ENCODE measurements around the gene MRPL9.

MRPL9 gene

DNA sequence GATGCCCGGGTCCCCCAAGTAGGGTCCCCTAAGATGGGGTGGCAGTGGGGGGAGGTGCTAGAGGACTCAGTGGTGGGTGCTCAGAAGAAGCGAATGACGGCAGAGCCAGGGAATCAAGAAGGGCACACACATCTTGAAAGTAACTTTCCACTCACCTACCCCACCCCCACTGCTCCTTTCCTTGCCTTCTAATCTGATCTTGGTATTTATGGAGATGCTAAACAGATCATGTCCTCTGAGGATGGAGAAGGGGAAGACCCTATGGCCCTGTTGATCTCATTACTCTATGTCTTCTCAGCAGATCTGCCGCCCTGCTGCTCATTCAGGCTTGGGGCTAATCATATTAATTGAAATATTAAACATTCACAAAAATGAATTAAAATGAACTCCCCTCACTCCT lies 44.6 kb downstream of the MRPL9 start:
- Histone ChIP-seq H3K27ac (ENCODE audit: low read length) (peak overlapping the region; percentile 55), H3K9me3 (ENCODE audit: control insufficient read depth in 2 of 2, low read length in 2 of 2) (no peaks in the 10 kb centered on the region), H3K9ac (ENCODE audit: low read length in 2 of 2) (no peak overlapping the region), H3K27me3 (ENCODE audit: control insufficient read depth in 1 of 2, insufficient read depth in 2 of 2, low read length in 2 of 2) (peaks cover 9 to 10% of the 10 kb centered on the region in 2 donors), H3K4me3 (ENCODE audit: low read length in 2 of 2) (no peak overlapping the region), H3K4me1 (ENCODE audit: control insufficient read depth, insufficient read depth, low read length) (peaks cover 38% of the 10 kb centered on the region), H3K36me3 (ENCODE audit: control insufficient read depth in 2 of 2, insufficient read depth in 2 of 2, low read length in 2 of 2) (no peaks in the 10 kb centered on the region)

DNA sequence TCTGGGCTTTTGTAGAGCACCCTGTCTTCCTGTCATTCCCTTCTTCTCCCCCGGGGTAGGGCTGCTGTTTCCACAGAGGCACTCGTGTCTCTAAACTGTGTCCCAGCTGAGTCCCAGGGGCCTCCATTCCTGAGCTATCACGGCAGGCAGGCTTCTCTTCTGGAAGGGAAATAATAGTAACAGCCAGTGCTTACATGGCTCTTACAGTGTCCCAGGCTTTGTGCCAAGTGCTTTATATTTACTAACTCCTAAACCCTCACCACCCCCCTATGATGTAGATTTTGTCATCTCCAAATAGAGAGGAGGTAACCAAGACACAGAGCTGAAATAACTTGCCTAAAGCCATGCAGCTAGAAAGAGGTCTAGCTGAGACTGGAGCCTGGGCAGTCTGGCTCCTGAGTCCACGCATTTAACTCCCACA lies 45.3 kb downstream of the MRPL9 start:
- H3K9me3 ChIP-seq (ENCODE audit: control insufficient read depth in 2 of 2, low read length in 2 of 2) = no peaks in the 10 kb centered on the region
- H3K4me3 ChIP-seq (ENCODE audit: low read length in 2 of 2) = no peak overlapping the region
- H3K9ac ChIP-seq (ENCODE audit: low read length in 2 of 2) = no peak overlapping the region
- H3K4me1 ChIP-seq (ENCODE audit: control insufficient read depth, insufficient read depth, low read length) = peaks cover 38% of the 10 kb centered on the region
- peak overlapping the region; percentile 55 for H3K27ac ChIP-seq (ENCODE audit: low read length)
- H3K36me3 ChIP-seq (ENCODE audit: control insufficient read depth in 2 of 2, insufficient read depth in 2 of 2, low read length in 2 of 2) = no peaks in the 10 kb centered on the region
- peaks cover 9 to 10% of the 10 kb centered on the region in 2 donors for H3K27me3 ChIP-seq (ENCODE audit: control insufficient read depth in 1 of 2, insufficient read depth in 2 of 2, low read length in 2 of 2)

DNA sequence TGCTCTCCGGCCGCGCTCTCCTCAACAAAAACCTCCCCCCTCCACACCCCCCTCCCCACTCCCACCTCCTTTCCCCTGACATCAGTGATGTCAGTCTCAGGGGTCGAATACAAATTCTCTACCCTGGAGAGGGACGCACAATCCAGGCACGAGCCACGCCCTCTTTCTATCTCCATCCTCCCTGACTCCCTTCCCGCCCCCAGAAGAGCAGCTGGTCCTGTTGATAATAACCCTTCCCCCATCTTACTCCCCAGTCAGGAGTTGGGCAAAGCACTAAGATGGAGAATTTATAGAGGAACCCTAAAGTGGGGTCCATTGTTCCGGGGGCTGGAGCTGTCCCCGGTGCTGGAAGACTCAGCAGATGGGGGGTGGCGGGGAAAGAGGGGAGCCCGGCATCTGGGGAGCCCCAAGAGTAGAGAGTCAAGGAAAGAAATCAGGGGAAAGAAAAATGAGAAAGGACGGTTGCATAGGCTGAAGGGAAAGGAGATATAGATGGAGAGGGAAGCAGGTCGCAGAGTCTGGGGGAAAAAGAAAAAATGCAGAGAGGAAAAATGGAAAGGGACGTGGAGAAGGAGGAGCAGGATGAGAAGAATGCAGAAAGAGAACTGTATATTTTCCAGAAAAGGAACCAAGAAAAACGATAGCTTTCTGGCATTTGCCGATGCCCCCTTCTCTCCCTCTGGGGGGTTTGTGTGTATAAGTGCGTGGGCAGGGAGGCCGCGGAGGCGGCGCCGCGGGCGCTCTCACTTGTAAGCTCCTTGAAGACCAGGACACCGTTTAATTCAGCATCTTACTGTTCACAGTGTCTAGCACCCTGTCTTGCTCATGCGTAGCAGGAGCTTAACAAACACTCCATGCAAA lies 46.3 kb downstream of the MRPL9 start, which contains the start of gene CELF3:
CELF3 (minus strand) TSS at position 33 of the 861 bp plus-strand sequence. CDS start 783 bp downstream, outside the sequence.
- no peaks in the 10 kb centered on the region for H3K9me3 ChIP-seq (ENCODE audit: control insufficient read depth in 2 of 2, low read length in 2 of 2)
- H3K9ac ChIP-seq (ENCODE audit: low read length in 2 of 2) = no peak within 1 kb of the TSS
- peaks cover 38% of the 10 kb centered on the region for H3K4me1 ChIP-seq (ENCODE audit: control insufficient read depth, insufficient read depth, low read length)
- H3K4me3 ChIP-seq (ENCODE audit: low read length in 2 of 2) = peak within 1 kb of the TSS in 1 of 2 donors; percentile 22
- H3K27me3 ChIP-seq (ENCODE audit: control insufficient read depth in 1 of 2, insufficient read depth in 2 of 2, low read length in 2 of 2) = peaks cover 10 to 11% of the 10 kb centered on the region in 2 donors
- peak within 1 kb of the TSS; percentile 55 for H3K27ac ChIP-seq (ENCODE audit: low read length)
- H3K36me3 ChIP-seq (ENCODE audit: control insufficient read depth in 2 of 2, insufficient read depth in 2 of 2, low read length in 2 of 2) = no peaks in the 10 kb centered on the region

DNA sequence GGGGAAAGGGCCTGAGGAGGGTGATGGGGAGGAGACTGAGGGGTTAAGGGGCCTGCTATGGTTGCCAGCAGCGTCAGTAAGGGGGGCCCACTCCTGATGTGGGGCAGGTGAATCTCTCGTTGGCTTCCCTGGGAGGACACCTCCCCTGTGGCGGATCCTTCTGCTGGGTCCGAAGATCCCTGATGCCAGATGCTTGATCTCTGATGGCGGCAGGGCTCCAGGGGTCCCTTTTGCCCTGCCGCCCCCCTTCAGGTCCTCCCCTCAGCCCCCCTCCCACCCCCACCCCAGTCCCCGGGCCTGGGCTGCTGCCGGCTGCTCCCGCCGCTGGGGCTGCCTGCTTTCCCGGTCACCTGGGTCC lies 46.9 kb downstream of the MRPL9 start:
- peaks cover 32% of the 10 kb centered on the region for H3K4me1 ChIP-seq (ENCODE audit: control insufficient read depth, insufficient read depth, low read length)

DNA sequence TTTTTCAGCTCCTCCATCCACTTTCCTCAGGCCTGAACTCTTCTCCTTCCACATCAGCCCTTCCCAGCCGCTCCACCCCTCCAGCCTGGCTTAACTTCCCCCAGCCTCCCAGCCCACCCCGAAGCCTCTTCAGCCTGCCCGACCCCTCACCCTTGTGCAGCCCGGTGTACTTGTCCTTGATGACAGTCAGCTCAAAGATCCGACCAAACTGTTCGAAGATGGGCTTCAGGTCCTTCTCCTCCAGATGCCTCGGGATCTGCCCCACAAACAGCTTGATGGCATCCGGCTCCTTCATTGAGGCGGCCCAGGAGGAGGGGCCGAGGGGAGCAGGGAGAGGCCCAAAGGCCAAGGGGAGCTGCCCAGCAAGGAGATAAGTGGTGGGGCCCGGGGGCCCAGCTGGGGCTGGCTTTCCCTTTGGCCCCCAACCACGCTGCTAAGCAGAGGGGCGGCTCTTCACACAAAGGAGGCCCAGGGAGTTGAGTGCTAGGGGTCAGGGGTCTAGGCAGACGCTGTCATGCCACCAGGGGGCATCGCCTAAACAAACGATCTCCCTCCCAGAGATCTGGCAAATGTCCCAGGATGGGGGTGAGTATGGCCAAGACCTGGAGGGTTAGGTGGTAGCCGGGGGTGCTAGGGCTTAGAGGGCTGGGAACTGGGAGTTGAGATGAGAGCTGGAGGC lies 47.4 kb downstream of the MRPL9 start:
- Histone ChIP-seq H3K9ac (ENCODE audit: low read length in 2 of 2) (no peak overlapping the region), H3K9me3 (ENCODE audit: control insufficient read depth in 2 of 2, low read length in 2 of 2) (no peaks in the 10 kb centered on the region), H3K36me3 (ENCODE audit: control insufficient read depth in 2 of 2, insufficient read depth in 2 of 2, low read length in 2 of 2) (no peaks in the 10 kb centered on the region), H3K27ac (ENCODE audit: low read length) (no peak overlapping the region), H3K4me3 (ENCODE audit: low read length in 2 of 2) (no peak overlapping the region), H3K27me3 (ENCODE audit: control insufficient read depth in 1 of 2, insufficient read depth in 2 of 2, low read length in 2 of 2) (peaks cover 10 to 11% of the 10 kb centered on the region in 2 donors), H3K4me1 (ENCODE audit: control insufficient read depth, insufficient read depth, low read length) (peaks cover 30% of the 10 kb centered on the region)

More for the DNA sequence above, 46.9 kb downstream of the MRPL9 start:
- Histone ChIP-seq H3K27ac (ENCODE audit: low read length) (no peak overlapping the region), H3K4me3 (ENCODE audit: low read length in 2 of 2) (no peak overlapping the region), H3K27me3 (ENCODE audit: control insufficient read depth in 1 of 2, insufficient read depth in 2 of 2, low read length in 2 of 2) (peaks cover 10 to 11% of the 10 kb centered on the region in 2 donors), H3K36me3 (ENCODE audit: control insufficient read depth in 2 of 2, insufficient read depth in 2 of 2, low read length in 2 of 2) (no peaks in the 10 kb centered on the region), H3K9ac (ENCODE audit: low read length in 2 of 2) (no peak overlapping the region), H3K9me3 (ENCODE audit: control insufficient read depth in 2 of 2, low read length in 2 of 2) (no peaks in the 10 kb centered on the region)

DNA sequence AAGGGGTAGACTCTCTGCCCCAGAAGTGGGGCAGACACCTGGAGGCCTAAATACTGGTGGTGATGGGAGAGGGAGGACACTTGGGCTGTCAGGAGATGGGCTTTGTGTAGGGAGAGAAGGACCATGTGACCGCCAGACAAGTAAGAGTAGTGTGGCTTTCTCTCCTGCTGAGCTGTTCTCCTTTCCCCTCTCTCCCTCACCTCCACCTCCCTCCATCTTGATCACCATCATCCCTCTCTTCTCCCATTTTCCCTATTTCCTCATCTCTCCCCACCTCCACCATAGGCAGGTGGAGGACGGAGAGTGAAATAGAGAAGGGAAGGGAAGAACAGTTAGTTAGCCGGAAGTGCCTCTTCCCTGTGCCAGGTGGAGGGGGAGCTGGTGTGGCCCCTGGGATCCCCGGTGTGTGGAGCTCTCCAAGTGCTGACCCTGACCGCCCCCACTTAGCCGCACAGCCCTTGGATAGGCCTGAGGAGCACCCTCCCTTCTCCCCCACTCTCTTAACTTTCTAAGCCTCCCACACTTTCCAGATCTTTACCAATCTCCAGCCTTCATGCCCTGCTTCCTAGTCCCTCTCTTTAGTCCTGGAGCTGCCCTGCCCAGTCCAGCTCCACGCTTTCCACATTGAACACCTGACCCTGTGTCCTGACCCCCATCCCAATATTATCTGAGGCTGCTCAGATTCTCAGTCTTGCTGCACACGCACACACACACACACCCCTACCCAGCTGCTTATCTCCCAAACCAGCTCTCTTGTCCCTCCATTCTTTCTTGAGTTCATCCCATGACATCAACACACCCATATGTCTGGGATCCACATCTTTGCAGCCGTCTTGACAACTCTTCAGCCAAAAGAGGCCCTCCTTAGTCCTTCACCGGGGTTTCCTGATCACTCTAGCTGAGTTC lies 48.2 kb downstream of the MRPL9 start:
- no peak overlapping the region for H3K4me3 ChIP-seq (ENCODE audit: low read length in 2 of 2)
- no peaks in the 10 kb centered on the region for H3K9me3 ChIP-seq (ENCODE audit: control insufficient read depth in 2 of 2, low read length in 2 of 2)
- no peak overlapping the region for H3K27ac ChIP-seq (ENCODE audit: low read length)
- no peaks in the 10 kb centered on the region for H3K36me3 ChIP-seq (ENCODE audit: control insufficient read depth in 2 of 2, insufficient read depth in 2 of 2, low read length in 2 of 2)
- H3K4me1 ChIP-seq (ENCODE audit: control insufficient read depth, insufficient read depth, low read length) = peaks cover 22% of the 10 kb centered on the region
- H3K9ac ChIP-seq (ENCODE audit: low read length in 2 of 2) = no peak overlapping the region
- H3K27me3 ChIP-seq (ENCODE audit: control insufficient read depth in 1 of 2, insufficient read depth in 2 of 2, low read length in 2 of 2) = peaks cover 10 to 11% of the 10 kb centered on the region in 2 donors

DNA sequence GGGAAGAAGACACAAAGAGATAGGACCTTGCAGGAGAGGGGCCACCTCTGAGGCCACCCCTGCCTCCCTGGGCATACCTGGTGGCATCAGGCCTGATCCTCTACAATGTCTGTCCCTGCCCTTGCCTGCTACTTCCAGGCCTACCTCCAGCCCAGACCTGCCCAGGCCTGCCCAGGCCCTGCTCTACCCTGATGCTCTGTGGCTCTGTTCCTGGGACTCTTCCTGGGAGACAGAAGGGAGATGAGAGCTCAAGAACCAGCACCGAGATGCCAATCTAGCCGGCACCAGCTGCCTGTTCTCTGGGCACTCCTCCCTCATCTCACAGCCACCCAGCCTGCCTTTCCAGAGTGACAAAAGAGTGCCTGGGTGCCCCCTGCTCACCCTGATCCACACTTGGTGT lies 49.4 kb downstream of the MRPL9 start:
- Histone ChIP-seq H3K9me3 (ENCODE audit: control insufficient read depth in 2 of 2, low read length in 2 of 2) (no peaks in the 10 kb centered on the region), H3K4me3 (ENCODE audit: low read length in 2 of 2) (no peak overlapping the region), H3K9ac (ENCODE audit: low read length in 2 of 2) (no peak overlapping the region), H3K36me3 (ENCODE audit: control insufficient read depth in 2 of 2, insufficient read depth in 2 of 2, low read length in 2 of 2) (no peaks in the 10 kb centered on the region), H3K4me1 (ENCODE audit: control insufficient read depth, insufficient read depth, low read length) (peaks cover 18% of the 10 kb centered on the region), H3K27ac (ENCODE audit: low read length) (no peak overlapping the region), H3K27me3 (ENCODE audit: control insufficient read depth in 1 of 2, insufficient read depth in 2 of 2, low read length in 2 of 2) (peaks cover 10 to 11% of the 10 kb centered on the region in 2 donors)

DNA sequence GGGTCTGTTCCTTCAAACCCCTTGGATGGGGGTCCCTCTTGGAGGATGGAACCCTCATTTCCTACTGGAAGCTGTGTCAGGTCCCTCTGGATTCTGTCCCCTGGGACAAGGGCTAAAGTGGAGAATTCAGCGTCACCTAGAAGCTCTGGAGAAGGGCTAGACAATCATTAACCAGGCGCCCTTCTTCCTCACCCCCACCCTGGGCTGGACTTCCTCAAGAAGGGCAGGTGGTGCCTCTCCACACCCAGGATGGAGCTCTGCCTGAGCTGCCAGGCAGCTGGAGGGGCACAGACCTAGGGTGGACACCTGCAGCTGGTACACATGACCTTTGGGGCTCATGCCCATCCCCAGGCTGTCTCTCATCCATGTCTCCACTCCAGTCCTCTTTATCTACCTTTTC lies 50.3 kb downstream of the MRPL9 start:
- H3K9ac ChIP-seq (ENCODE audit: low read length in 2 of 2) = no peak overlapping the region
- H3K4me3 ChIP-seq (ENCODE audit: low read length in 2 of 2) = no peak overlapping the region
- no peaks in the 10 kb centered on the region for H3K9me3 ChIP-seq (ENCODE audit: control insufficient read depth in 2 of 2, low read length in 2 of 2)
- H3K4me1 ChIP-seq (ENCODE audit: control insufficient read depth, insufficient read depth, low read length) = peaks cover 14% of the 10 kb centered on the region
- peaks cover 10 to 11% of the 10 kb centered on the region in 2 donors for H3K27me3 ChIP-seq (ENCODE audit: control insufficient read depth in 1 of 2, insufficient read depth in 2 of 2, low read length in 2 of 2)
- H3K27ac ChIP-seq (ENCODE audit: low read length) = no peak overlapping the region
- H3K36me3 ChIP-seq (ENCODE audit: control insufficient read depth in 2 of 2, insufficient read depth in 2 of 2, low read length in 2 of 2) = no peaks in the 10 kb centered on the region

DNA sequence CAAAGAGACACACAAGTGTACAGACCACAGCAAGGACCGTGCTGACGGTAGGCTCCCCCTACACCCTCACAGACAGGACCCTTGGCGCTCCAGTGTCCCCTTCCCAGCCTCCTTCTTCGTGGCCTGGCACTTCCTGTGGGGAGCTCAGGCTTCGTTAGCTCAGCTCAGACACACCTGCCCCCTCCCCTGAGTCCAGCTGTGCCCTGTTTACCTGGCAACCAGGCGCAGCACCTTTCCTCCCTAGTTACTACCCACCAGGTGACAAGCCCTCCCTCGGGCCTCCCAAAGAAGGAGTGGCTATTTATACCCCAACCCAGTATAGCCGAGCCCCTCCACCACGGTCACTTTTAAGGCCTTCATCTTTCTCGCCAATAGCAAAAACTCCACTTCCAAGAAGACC lies 51.3 kb downstream of the MRPL9 start:
- H3K9ac ChIP-seq (ENCODE audit: low read length in 2 of 2) = no peak overlapping the region
- H3K4me3 ChIP-seq (ENCODE audit: low read length in 2 of 2) = no peak overlapping the region
- H3K36me3 ChIP-seq (ENCODE audit: control insufficient read depth in 2 of 2, insufficient read depth in 2 of 2, low read length in 2 of 2) = no peaks in the 10 kb centered on the region
- no peak overlapping the region for H3K27ac ChIP-seq (ENCODE audit: low read length)
- H3K4me1 ChIP-seq (ENCODE audit: control insufficient read depth, insufficient read depth, low read length) = peaks cover 4% of the 10 kb centered on the region
- H3K9me3 ChIP-seq (ENCODE audit: control insufficient read depth in 2 of 2, low read length in 2 of 2) = no peaks in the 10 kb centered on the region
- H3K27me3 ChIP-seq (ENCODE audit: control insufficient read depth in 1 of 2, insufficient read depth in 2 of 2, low read length in 2 of 2) = peaks cover 7 to 9% of the 10 kb centered on the region in 2 donors

DNA sequence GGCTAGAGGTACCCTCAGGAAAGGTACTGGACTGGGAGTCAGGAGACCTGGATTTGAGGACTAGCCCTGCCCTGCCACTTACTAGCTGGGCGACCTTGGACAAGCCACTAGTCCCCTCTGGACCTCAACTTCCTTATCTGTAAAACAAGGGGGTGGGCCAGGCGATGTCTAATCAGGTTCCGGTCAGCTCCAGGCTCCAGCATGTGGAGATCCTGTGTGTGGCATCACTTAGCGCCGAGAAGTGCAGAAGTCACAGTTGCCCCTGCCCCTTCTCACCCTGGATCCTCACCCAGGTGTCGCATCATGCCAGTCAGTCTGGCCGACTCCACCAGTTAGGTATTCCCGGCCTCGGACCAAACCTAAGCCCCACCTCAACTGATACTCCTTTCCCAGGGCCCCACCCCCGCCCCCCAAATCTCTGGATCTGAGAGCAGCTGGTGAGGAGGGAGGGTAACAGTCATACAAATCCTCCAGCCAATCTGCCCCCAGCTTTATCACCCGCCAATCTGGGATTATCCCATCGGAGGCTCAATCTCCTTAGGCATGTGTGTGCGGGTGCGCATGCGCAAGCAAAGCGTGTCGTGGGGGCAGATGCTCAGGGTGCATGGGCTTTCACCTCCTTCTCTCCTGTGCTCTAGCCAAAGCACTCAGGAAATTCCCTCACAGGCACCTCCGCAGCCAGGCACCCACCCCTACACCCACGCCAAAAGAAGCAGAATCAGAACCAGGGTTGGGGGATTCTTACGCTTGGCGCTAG lies 52.1 kb downstream of the MRPL9 start:
- peaks cover 2% of the 10 kb centered on the region for H3K4me1 ChIP-seq (ENCODE audit: control insufficient read depth, insufficient read depth, low read length)
- no peaks in the 10 kb centered on the region for H3K9me3 ChIP-seq (ENCODE audit: control insufficient read depth in 2 of 2, low read length in 2 of 2)
- peaks cover 5 to 7% of the 10 kb centered on the region in 2 donors for H3K27me3 ChIP-seq (ENCODE audit: control insufficient read depth in 1 of 2, insufficient read depth in 2 of 2, low read length in 2 of 2)
- no peak overlapping the region for H3K27ac ChIP-seq (ENCODE audit: low read length)
- no peak overlapping the region for H3K4me3 ChIP-seq (ENCODE audit: low read length in 2 of 2)
- H3K36me3 ChIP-seq (ENCODE audit: control insufficient read depth in 2 of 2, insufficient read depth in 2 of 2, low read length in 2 of 2) = no peaks in the 10 kb centered on the region
- H3K9ac ChIP-seq (ENCODE audit: low read length in 2 of 2) = no peak overlapping the region
